PC-9 (cell line): ENCODE results near the gene TIMM13.

Source experiments
- EZH2 ChIP-seq: fragments of 200-600 bp; sonication (generic); IDR thresholded peaks from 2 replicates; pipeline ENCODE4 v1.8.0; 2017; ENCODE audit warnings: antibody characterized with exemption, low read depth
- TF ChIP-seq, protein P1 (sequence below): fragments of 200-600 bp; sonication (generic); conservative IDR thresholded peaks from 2 replicates; pipeline ENCODE4 v1.6.1; 2017; ENCODE audit warnings: mixed run types, antibody characterized with exemption, mild to moderate bottlenecking, moderate library complexity

DNA sequence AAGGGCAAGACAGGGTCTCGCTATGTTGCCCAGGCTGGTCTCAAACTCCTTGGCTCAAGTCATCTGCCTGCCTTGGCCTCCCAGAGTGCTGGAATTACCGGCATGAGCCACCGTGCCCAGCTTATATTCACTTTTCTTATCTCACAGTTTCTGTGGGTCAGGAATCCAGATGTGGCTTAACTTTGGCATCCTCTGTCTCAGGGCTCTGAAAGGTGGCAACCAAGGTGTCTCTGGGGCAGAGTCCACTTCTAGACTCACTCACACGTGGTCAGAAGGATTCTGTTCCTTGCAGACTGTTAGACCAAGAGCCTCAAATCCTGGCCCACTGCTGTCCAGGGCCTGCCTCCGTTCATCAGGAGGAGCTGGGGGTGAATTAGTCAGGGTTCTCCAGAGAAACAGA is 37.0 kb upstream of the TIMM13 start:
- TF ChIP-seq, protein P1, sequence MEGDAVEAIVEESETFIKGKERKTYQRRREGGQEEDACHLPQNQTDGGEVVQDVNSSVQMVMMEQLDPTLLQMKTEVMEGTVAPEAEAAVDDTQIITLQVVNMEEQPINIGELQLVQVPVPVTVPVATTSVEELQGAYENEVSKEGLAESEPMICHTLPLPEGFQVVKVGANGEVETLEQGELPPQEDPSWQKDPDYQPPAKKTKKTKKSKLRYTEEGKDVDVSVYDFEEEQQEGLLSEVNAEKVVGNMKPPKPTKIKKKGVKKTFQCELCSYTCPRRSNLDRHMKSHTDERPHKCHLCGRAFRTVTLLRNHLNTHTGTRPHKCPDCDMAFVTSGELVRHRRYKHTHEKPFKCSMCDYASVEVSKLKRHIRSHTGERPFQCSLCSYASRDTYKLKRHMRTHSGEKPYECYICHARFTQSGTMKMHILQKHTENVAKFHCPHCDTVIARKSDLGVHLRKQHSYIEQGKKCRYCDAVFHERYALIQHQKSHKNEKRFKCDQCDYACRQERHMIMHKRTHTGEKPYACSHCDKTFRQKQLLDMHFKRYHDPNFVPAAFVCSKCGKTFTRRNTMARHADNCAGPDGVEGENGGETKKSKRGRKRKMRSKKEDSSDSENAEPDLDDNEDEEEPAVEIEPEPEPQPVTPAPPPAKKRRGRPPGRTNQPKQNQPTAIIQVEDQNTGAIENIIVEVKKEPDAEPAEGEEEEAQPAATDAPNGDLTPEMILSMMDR: no peak
- no peak for TF ChIP-seq EZH2
